H1 (cell line): ENCODE results near the gene PPM1L. TPM values are rescaled to one million over a fixed set of nuclear protein-coding genes. Genes with fewer than 3 reads are reported as not detected.

Experiments
- CTCF ChIA-PET: fragments of 300-600 bp; sonication (Branson Sonifier 250); formaldehyde crosslinking; loops from one replicate; lab custom pipeline; 2021; ENCODE audit not compliant: partially characterized antibody; lab: Charles Lee
- POLR2A ChIA-PET: fragments of 300-600 bp; sonication (Branson Sonifier 250); formaldehyde crosslinking; loops from one replicate; lab custom pipeline; 2021; ENCODE audit warnings: inconsistent platforms; ENCODE audit not compliant: partially characterized antibody; lab: Charles Lee
- DNase-seq, 2 experiments: peaks; one replicate each; pipeline versions ENCODE4 v3.0.0 to v3.0.0-alpha.2; 2010 to 2022; ENCODE audit warnings: low spot score in 2 of 2, low read depth in 1 of 2, mixed read lengths in 1 of 2
- FAIRE-seq: peaks from 2 replicates; lab custom pipeline; 2011; peaks lifted over from hg19 to GRCh38; lab: Jason Lieb, UNC
- H2AFZ ChIP-seq: 2 replicates; pipeline ENCODE4 v1.8.1; 2012; ENCODE audit warnings: low read length, inconsistent platforms
- H2AK5ac ChIP-seq: 2 replicates; pipeline ENCODE4 v1.6.1; 2013; ENCODE audit warnings: low read depth, low read length
- H2BK120ac ChIP-seq: replicated peaks from 2 replicates; pipeline ENCODE3; 2013; ENCODE audit warnings: low read depth, low read length, inconsistent platforms
- H2BK12ac ChIP-seq: 2 replicates; pipeline ENCODE4 v1.6.1; 2013; ENCODE audit warnings: low read depth, low read length
- H2BK15ac ChIP-seq: 2 replicates; pipeline ENCODE4 v1.6.1; 2013; ENCODE audit warnings: low read length
- H2BK20ac ChIP-seq: 2 replicates; pipeline ENCODE4 v1.6.1; 2013; ENCODE audit warnings: low read length
- H2BK5ac ChIP-seq: 2 replicates; pipeline ENCODE4 v1.6.1; 2013; ENCODE audit warnings: low read depth, low read length
- H3K14ac ChIP-seq: 2 replicates; pipeline ENCODE4 v1.6.1; 2013; ENCODE audit warnings: inconsistent platforms; ENCODE audit not compliant: insufficient read length
- H3K18ac ChIP-seq: 2 replicates; pipeline ENCODE4 v1.6.1; 2013; ENCODE audit warnings: low read length; ENCODE audit errors: extremely low read depth
- H3K23ac ChIP-seq: 2 replicates; pipeline ENCODE4 v1.6.1; 2013; ENCODE audit warnings: inconsistent platforms; ENCODE audit not compliant: insufficient read length
- H3K23me2 ChIP-seq: 2 replicates; pipeline ENCODE4 v1.6.1; 2013; ENCODE audit warnings: low read depth, low read length
- H3K27ac ChIP-seq: 2 replicates; pipeline ENCODE4 v1.6.1; 2011; ENCODE audit warnings: low read depth, low read length, inconsistent platforms
- H3K27me3 ChIP-seq, 4 experiments: replicated peaks in 1 of 4; 1 replicate in 1 of 4; 2 replicates in 3 of 4; pipeline versions ENCODE4 v1.6.1 to v1.8.1; 2011 to 2013; ENCODE audit warnings: low read length in 3 of 4, mild to moderate bottlenecking in 3 of 4, inconsistent platforms in 2 of 4, mixed read lengths in 2 of 4, moderate library complexity in 1 of 4; ENCODE audit not compliant: control insufficient read depth in 3 of 4, insufficient read depth in 3 of 4; ENCODE audit errors: extremely low read depth in 1 of 4
- H3K36me3 ChIP-seq, 4 experiments: 2 replicates each; pipeline versions ENCODE4 v1.6.1 to v1.8.1; 2011 to 2013; ENCODE audit warnings: mild to moderate bottlenecking in 4 of 4, low read length in 3 of 4, moderate library complexity in 2 of 4, control low read depth in 1 of 4, inconsistent platforms in 1 of 4; ENCODE audit not compliant: insufficient read depth in 4 of 4, control insufficient read depth in 2 of 4
- H3K4ac ChIP-seq: replicated peaks from 2 replicates; pipeline ENCODE3; 2013; ENCODE audit warnings: low read length, low read depth, mixed read lengths, inconsistent platforms; ENCODE audit not compliant: insufficient read length
- H3K4me1 ChIP-seq, 4 experiments: replicated peaks in 1 of 4; 1 replicate in 1 of 4; 2 replicates in 3 of 4; pipeline versions ENCODE4 v1.6.1 to v1.8.1; 2011 to 2013; ENCODE audit warnings: low read length in 3 of 4, inconsistent platforms in 2 of 4, mixed read lengths in 1 of 4; ENCODE audit not compliant: insufficient read depth in 4 of 4, control insufficient read depth in 3 of 4
- H3K4me2 ChIP-seq, 2 experiments: 2 replicates each; pipeline versions ENCODE4 v1.6.1 to v1.8.1; 2011 to 2013; ENCODE audit warnings: low read depth in 2 of 2, low read length in 2 of 2, control low read depth in 1 of 2, inconsistent platforms in 1 of 2, mild to moderate bottlenecking in 1 of 2; ENCODE audit not compliant: insufficient read depth in 1 of 2
- H3K4me3 ChIP-seq, 4 experiments: fragments of 200-600, 300-600 bp in 1 of 4; sonication (generic), shearing (Covaris generic), sonication (Bioruptor Twin) in 1 of 4; 2 replicates each; pipeline versions ENCODE4 v1.5.1 to v1.8.1; 2011 to 2016; ENCODE audit warnings: low read length in 4 of 4, low read depth in 3 of 4, control low read depth in 2 of 4, inconsistent platforms in 2 of 4, mild to moderate bottlenecking in 2 of 4, mixed read lengths in 1 of 4, moderate library complexity in 1 of 4; ENCODE audit not compliant: insufficient read depth in 2 of 4; ENCODE audit errors: extremely low read depth in 1 of 4
- H3K56ac ChIP-seq: replicated peaks from 2 replicates; pipeline ENCODE3; 2013; ENCODE audit warnings: low read depth, mild to moderate bottlenecking, mixed read lengths, low read length, inconsistent platforms; ENCODE audit not compliant: insufficient read length
- H3K79me1 ChIP-seq: 2 replicates; pipeline ENCODE4 v1.6.1; 2013; ENCODE audit warnings: low read depth, low read length, control low read depth
- H3K79me2 ChIP-seq, 2 experiments: 2 replicates each; pipeline versions ENCODE4 v1.6.1 to v1.8.1; 2012 to 2013; ENCODE audit warnings: low read length in 2 of 2, mild to moderate bottlenecking in 2 of 2, inconsistent platforms in 1 of 2; ENCODE audit not compliant: insufficient read depth in 2 of 2, control insufficient read depth in 1 of 2
- H3K9ac ChIP-seq, 4 experiments: replicated peaks in 1 of 4; 1 replicate in 1 of 4; 2 replicates in 3 of 4; pipeline versions ENCODE4 v1.6.1 to v1.8.1; 2011 to 2013; ENCODE audit warnings: low read depth in 3 of 4, low read length in 3 of 4, control low read depth in 2 of 4, mild to moderate bottlenecking in 2 of 4, moderate library complexity in 2 of 4, inconsistent platforms in 1 of 4; ENCODE audit errors: extremely low read depth in 1 of 4
- H3K9me3 ChIP-seq, 2 experiments: 2 replicates each; pipeline versions ENCODE4 v1.6.1 to v1.8.1; 2012 to 2013; ENCODE audit warnings: mild to moderate bottlenecking in 2 of 2, moderate library complexity in 2 of 2, control low read depth in 1 of 2, inconsistent platforms in 1 of 2, low read depth in 1 of 2, low read length in 1 of 2, mixed read lengths in 1 of 2; ENCODE audit not compliant: insufficient read depth in 2 of 2
- H4K20me1 ChIP-seq, 2 experiments: replicated peaks in 1 of 2; 2 replicates each; pipeline versions ENCODE3 to v1.8.1; 2011 to 2013; ENCODE audit warnings: inconsistent platforms in 2 of 2, low read length in 2 of 2, mild to moderate bottlenecking in 1 of 2; ENCODE audit not compliant: insufficient read depth in 2 of 2, control insufficient read depth in 1 of 2
- H4K5ac ChIP-seq: 2 replicates; pipeline ENCODE4 v1.6.1; 2013; ENCODE audit warnings: low read length, low read depth, mixed read lengths, inconsistent platforms; ENCODE audit not compliant: insufficient read length
- H4K8ac ChIP-seq: 2 replicates; pipeline ENCODE4 v1.8.0; 2013; ENCODE audit warnings: mild to moderate bottlenecking, moderate library complexity, low read length, inconsistent platforms; ENCODE audit not compliant: insufficient read depth; ENCODE audit errors: extremely low read depth
- H4K91ac ChIP-seq: replicated peaks from 2 replicates; pipeline ENCODE3; 2013; ENCODE audit warnings: low read length, mixed read lengths, inconsistent platforms; ENCODE audit not compliant: insufficient read length
- GTF2F1 ChIP-seq: IDR thresholded peaks from 2 replicates; pipeline ENCODE4 v1.6.1; 2012; ENCODE audit warnings: low read depth, low read length, improper control_type of control experiment, borderline replicate concordance
- WGBS, 2 experiments: shearing (Covaris generic) in 1 of 2; methylation state at CpG; one replicate each; pipeline versions ENCODE4 v1.1.6 to v1.1.7; 2013 to 2015; ENCODE audit warnings: low lambda C conversion rate in 2 of 2, mixed read lengths in 2 of 2, inconsistent platforms in 1 of 2, low coverage in 1 of 2, missing lambda C conversion rate in 1 of 2; ENCODE audit not compliant: insufficient replicate concordance in 2 of 2, insufficient coverage in 1 of 2, insufficient read length in 1 of 2; ENCODE audit errors: extremely low coverage in 1 of 2, missing lambda C conversion rate in 1 of 2; 5-methylcytosine and 5-hydroxymethylcytosine counted together
- polyA plus RNA-seq, 7 experiments: library from polyadenylated mRNA; depleted of rRNA in 3 of 7; stranded (reverse) in 5 of 7; unstranded in 2 of 7; fragments of >200 nt in 5 of 7; fragments of 200-250 nt in 2 of 7; gene quantifications; 1 replicate in 5 of 7; 2 replicates in 1 of 7; 4 replicates in 1 of 7; pipeline versions ENCODE4 v1.2.1 to v1.2.3, GENCODE V29; 2011 to 2013; ENCODE audit warnings: missing spikeins in 2 of 7, mixed read lengths in 2 of 7
- total RNA-seq: library from RNA; stranded (reverse); fragmentation: NEBNext Ultra II Directional; extraction: Animal tissue kit (Norgen Biotek cat#: 25700); gene quantifications from 2 replicates; pipeline ENCODE4 v1.2.1, GENCODE V29; 2021

Gene PPM1L
- total and polyA plus RNA-seq, 2 of the 8 experiments (the other 6 are each of a cell fraction or from before 2014, with no cell fraction given) = 2.8 to 18.1 TPM

DNA sequence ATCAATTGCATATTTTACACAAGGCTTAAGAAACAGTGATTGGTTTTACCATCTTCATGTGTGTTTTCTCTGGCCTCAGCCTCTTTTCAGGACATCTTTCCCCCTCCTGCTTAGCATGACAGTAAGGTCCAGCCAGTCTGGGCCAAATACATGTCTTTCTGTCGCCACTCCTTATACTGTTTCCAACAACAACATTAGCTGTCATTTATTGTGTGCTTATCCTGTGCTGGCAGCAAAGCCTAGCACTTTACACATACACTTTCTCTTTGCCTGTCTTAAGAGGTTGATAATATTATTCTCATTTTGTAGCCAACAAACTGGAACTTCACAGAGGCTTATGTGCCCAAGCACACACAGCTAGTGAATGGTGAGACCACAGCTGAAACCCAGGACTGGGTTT, 311.3 kb downstream of the PPM1L start:
- Histone ChIP-seq H3K14ac (no peak overlapping the region), H3K4ac (no peak overlapping the region), H2BK15ac (no peak overlapping the region), H2BK120ac (no peak overlapping the region), H2AFZ (no peak overlapping the region), H4K20me1 (no peaks in the 10 kb centered on the region), H3K9me3 (no peaks in the 10 kb centered on the region), H3K36me3 (no peaks in the 10 kb centered on the region; a peak in 1 of 8 replicates), H3K56ac (no peak overlapping the region), H3K4me1 (peaks cover 0 to 4% (median 0%) of the 10 kb centered on the region in 4 experiments; a peak in 1 of 7 replicates), H2BK20ac (no peak overlapping the region), H4K8ac (no peak overlapping the region), H2BK12ac (no peak overlapping the region), H2AK5ac (no peak overlapping the region), H3K9ac (no peak overlapping the region), H3K23ac (no peak overlapping the region), H3K4me2 (no peak overlapping the region), H3K27me3 (no peaks in the 10 kb centered on the region), H3K79me1 (no peaks in the 10 kb centered on the region), H3K4me3 (no peak overlapping the region), H3K18ac (no peak overlapping the region), H4K91ac (no peak overlapping the region), H4K5ac (no peak overlapping the region), H3K79me2 (no peaks in the 10 kb centered on the region), H3K23me2 (no peaks in the 10 kb centered on the region), H3K27ac (no peak overlapping the region), H2BK5ac (no peak overlapping the region)
- CTCF ChIA-PET = interaction anchor here (1.2 kb wide), 1 partner anchor 30 kb away, joined by 4 read pairs; no protein-coding TSS in a partner anchor
- 100% methylated on average over 1 of the region's 1 CpG; no CpG with 5 or more reads in 1 of the 2 experiments for WGBS, 2 experiments
- no peak for TF ChIP-seq GTF2F1
- DNase-seq = no peak
- POLR2A ChIA-PET = interaction anchor here (1.1 kb wide), 1 partner anchor 154 kb away, joined by 3 read pairs; the partner anchor contains the start of gene NMD3
- FAIRE-seq = no peak
